ENCODE measurements around the gene FCRLA.
"Not testable (repeated sequence)": the region's sequence is repeated elsewhere in the genome, so short reads cannot be mapped to it uniquely, and the experiment has no call there.

The FCRLA gene, protein sequence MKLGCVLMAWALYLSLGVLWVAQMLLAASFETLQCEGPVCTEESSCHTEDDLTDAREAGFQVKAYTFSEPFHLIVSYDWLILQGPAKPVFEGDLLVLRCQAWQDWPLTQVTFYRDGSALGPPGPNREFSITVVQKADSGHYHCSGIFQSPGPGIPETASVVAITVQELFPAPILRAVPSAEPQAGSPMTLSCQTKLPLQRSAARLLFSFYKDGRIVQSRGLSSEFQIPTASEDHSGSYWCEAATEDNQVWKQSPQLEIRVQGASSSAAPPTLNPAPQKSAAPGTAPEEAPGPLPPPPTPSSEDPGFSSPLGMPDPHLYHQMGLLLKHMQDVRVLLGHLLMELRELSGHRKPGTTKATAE

DNA sequence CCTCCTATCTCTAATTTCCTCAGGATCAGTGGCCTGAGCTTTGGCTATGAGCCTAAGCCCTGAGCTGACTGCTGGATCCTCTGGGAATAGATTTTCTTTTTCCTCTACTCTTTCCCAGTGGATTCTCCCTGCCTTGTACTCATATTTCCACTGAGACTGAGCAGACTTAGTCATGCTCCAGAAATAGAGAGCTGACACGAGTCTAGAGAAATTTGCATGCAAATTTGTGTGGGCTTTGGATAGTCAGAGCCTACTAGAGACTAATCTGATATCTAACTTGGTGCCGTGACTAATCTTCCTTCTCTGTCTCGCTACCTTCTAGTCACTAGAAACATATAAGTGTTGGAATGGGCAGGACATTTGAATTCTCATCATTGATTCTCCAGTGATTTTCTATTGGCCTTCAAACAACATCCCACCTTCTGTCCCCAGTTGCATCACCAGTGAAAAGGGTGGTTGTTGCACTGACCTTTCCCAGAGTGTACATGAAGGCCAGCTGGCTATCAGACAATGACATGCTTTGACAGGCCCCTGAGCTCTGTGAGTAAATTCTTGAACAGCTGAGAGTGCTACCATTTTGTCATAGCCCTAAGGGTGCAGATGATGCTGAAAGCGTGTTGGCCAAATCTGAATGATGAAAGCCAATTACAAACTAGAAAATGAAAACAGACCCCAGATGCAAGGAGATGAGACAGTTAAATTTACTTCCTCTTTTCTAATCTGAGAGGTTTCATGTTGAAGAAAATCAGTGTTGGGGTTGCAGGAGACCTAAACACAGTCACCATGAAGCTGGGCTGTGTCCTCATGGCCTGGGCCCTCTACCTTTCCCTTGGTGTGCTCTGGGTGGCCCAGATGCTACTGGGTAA is at the start of gene FCRLA:
Gene FCRLA (plus strand): TSS at position 748 of the 866 bp plus-strand sequence. CDS start 36 bp downstream, at position 784.
- no peak for DNase-seq

DNA sequence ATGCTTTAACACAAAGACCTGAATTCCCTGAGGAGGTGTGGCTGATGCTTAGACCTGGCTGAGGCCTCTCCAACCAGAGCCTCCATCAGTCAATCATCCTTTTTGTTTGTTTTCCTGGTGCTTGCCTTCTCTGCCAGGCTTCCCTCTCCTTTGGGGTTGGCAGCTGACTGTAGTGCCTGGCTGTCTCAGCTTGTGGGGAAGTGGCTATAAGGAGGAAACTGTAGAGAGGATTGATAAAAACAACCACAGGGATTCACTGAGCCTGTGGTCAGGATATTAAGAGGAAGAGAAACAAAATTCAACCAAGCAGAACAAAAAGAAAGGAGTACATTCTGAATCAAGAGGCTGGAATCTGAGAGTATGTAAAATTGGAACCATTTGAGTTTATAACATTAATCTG is 48.5 kb upstream of the FCRLA start:
- not testable (repeated sequence) for DNase-seq

DNA sequence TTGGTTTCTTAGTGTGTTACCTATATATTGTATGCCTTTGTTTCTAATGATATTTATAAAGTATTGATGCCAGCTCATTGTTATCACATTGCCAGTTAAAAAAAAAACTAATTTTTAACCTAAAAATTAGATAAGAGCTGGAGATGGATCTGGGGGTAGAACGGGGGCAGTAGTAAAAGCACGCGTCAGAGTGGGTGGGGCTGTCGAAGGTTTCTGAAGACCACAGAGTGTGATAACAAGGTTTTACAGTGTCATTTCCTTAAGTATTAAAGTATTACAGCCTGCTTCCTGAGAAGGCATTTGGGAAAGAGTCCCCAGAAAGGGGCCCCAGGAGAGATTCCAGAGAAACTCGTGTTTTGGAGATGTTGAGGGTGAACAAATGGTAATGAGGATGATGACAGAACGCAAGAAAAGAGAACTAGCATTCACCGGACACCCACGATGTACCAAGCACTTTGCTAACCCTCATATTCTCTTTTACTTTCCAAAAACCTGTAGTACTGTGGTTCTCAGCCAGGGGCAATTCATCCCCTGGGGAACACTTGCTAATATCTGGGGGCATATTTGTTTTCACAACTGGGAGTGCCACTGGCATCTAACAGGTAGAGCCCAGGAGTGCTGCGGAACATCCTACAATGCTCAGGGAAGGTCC is 45.2 kb upstream of the FCRLA start:
- not testable (repeated sequence) for DNase-seq

DNA sequence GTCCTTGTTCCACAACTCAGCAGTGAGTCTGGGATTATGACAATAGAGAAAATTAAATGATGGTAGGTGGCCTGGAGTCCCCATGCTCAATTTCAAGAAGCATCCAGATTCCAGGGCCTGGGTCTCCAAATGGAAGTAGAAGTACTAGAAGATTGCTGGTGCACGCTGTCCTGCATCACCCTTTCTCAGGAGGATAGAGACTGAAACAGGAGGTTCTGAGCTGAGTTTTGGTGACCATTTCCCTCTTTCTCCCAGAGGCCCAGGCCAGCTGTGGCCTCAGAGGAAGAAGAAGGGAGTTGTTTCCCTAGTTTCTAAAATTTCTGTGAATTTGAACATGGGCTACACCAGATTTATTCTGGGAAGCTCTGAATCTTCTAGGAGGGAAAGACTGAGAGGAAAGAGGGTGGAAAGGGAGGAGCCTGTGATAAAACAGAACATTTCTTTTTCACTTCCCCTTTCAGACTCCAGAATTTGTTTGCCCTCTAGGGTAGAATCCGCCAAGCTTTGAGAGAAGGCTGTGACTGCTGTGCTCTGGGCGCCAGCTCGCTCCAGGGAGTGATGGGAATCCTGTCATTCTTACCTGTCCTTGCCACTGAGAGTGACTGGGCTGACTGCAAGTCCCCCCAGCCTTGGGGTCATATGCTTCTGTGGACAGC is 44.2 kb upstream of the FCRLA start, which contains the start of gene FCGR2B:
Gene FCGR2B (plus strand): TSS at position 460 of the 656 bp plus-strand sequence. CDS start 99 bp downstream, at position 559.
- not testable (repeated sequence) for DNase-seq

DNA sequence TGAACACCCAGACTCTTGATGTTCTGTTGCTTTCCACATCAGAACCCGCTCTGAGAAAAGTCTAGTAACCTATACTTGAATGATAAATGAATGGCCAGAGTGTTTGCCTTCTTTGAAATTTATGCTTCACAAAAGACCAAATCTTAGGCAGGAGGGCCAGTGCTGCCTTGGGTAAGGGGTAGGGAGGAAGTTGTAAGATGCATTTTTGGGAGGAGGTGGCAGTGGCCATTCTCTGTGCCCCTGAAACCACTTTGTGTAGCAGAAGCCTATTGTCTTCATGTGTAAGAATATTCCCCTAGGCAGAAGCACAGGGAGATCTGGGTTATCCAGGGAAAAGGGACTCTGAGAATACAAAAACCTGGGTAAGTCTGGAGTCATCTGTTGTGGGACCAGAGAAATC is 43.5 kb upstream of the FCRLA start:
- DNase-seq = not testable (repeated sequence)

DNA sequence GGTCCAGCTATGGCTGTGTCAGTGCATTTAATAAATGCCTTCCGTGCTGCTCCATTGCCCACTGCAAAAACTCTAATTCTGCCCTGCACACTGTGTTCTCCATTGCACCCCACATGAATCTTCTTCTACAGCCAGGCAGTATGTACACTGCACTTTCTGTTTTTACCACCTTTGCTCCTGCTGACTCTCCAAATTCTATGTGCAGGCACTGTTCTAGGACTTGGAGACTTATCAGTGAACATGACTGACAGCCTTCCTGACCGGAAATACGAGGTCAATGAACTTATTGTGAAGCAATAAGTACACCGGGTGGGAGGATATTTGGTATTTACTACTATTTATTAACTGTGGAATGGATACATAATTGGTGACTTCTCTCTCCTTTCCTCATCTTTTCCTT is 42.3 kb upstream of the FCRLA start:
- not testable (repeated sequence) for DNase-seq

DNA sequence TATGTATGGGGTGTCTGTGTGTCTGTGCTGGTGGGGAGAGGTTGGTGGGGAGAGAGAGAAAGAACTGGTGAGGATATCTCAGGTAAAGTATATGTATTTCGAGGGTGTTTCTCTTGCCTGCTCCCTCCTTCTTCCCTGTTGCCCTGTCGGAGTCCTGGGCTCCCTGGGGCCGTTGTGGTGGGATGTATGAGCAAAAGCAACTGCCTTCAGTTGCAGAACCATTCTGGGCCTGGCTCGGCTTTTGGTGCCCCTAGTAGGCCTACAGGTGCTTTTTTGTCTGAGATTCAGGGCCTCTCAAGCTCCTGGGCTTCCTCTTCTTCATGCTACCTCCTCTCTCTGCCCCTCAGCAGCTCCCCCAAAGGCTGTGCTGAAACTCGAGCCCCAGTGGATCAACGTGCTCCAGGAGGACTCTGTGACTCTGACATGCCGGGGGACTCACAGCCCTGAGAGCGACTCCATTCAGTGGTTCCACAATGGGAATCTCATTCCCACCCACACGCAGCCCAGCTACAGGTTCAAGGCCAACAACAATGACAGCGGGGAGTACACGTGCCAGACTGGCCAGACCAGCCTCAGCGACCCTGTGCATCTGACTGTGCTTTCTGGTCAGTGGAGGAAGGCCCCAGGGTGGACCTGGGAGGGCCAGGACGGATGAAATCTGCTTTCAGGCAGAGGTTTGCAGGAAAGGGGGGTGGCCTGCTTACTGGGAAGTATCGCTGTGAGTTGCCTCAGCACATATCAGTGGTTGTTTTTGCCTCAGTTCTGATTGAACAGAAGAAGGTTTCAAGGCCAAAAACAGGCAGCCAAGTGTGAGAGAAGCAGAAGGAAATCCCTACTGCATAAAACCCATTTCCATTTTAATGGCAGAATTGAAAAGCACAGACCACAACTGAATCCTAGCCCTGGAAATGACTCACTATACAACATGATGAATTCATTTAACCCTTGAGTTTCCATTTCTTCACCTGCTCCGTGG is 35.7 kb upstream of the FCRLA start:
- not testable (repeated sequence) for DNase-seq

DNA sequence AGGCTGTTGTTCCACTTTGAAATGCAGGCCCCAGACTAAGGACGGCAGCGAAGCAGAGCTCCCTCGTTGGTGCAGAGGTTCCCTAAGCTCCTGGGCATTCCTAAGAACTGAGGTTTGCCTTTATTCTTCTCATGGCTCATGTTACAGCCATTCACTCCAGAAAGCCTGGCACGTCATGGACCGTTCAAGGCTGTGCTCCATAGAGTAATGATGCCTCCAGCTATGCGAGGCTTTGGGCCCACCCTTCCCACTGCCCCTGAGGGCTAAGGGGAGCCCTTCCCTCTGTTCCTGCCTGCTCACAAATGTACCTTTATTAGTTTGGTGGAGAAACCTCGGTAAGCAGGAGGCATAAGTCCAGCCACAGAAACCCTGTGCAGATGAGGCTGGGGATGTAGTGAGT is 33.6 kb upstream of the FCRLA start:
- DNase-seq = not testable (repeated sequence)

DNA sequence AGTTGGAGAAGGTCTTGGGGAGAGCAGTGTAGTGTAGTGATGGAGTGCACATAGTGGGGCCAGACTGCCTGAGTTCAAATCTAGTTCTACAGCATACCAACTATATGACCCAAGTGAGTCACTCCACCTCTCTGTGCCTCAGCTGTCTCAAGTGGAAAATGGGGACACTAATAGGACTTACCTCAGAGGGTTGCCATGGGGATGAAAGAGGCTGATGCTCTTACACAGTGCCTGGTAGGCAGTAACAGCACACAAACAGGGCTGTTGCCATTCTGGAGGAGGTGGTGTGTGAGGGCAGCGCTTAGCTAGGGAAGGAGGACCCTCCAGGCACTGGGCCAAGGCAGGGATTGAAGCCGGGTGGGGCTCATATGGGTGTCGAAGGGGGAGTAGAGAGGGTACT is 32.6 kb upstream of the FCRLA start:
- DNase-seq = not testable (repeated sequence)

DNA sequence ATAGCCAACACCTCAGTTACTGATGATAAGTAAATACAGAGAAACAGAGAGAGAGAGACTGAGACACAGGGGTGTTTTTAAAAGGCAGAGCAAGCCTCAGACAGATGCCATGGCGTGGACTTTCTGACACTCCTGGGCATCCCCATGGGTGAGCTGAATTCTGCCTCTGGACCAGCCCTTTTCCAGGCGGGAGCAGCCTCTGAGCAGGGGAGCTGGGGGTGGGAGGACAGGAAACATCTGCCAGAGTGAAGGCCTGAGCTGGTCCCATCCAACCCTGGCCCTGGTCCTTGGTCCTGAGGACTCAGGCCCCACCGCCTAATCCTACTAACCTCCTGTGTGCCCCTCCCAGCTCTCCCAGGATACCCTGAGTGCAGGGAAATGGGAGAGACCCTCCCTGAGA is 32.1 kb upstream of the FCRLA start:
- not testable (repeated sequence) for DNase-seq

DNA sequence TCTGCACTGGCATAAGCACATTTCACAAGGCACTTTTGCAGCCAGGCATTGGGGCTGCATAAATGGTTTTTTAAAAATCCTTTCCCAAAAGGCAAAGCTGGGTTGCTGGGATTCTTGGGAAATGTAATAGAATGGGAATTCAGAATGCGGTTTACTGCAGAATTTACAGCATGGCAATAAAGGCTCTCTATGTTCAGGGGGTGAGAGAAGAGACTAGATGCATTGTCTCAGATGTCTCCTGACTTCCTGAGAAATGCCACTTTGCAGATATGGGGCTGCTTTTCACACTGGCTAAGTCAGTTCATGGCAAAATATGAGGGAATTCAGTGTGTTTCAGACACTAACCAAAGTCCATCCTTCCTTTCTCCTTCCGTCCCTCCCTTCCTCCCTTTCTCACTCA is 30.6 kb upstream of the FCRLA start:
- DNase-seq = no peak

DNA sequence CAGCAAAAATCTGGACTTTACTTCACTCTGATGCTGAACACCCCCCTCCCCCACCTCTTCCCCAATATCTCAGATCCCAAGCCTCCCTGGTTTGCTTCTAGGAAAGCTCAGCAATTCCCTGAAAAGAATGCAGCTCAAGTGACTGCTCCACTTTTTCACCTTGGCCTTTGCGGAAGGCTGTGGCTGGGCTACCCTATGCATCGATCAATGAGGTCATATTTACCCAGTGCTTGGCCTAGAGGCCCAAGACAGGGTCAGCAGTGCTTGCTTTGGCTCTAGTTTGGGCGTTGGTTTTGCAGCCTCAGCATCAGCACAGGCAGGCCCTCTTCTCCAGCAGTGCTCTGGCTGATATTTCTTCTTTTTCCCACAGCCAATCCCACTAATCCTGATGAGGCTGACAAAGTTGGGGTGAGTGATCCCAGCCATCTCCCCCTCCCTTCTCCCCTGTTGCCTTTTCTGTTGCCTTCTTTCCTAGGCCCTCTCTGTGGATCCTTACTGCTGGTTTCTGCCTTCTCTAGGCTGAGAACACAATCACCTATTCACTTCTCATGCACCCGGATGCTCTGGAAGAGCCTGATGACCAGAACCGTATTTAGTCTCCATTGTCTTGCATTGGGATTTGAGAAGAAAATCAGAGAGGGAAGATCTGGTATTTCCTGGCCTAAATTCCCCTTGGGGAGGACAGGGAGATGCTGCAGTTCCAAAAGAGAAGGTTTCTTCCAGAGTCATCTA is 29.9 kb upstream of the FCRLA start:
- DNase-seq = no peak

DNA sequence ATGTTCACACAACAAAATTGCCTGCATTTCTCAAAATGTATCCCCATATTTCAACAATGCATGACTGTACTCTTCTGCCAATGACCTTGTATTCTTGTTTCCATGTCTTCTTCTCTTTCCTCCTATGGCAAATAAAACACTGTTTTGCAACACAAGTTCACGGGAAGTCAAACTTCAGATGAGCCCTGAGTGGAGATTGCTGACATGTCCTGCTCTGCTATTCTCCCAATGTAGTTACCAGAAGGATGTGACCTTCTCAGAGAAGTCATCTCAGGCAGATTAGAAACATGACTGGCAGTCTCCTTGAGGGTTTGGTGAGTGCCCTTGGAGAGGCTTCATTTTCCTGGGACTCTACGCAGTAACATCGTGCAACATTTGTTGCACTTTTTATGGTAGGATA is 28.5 kb upstream of the FCRLA start:
- no peak for DNase-seq

DNA sequence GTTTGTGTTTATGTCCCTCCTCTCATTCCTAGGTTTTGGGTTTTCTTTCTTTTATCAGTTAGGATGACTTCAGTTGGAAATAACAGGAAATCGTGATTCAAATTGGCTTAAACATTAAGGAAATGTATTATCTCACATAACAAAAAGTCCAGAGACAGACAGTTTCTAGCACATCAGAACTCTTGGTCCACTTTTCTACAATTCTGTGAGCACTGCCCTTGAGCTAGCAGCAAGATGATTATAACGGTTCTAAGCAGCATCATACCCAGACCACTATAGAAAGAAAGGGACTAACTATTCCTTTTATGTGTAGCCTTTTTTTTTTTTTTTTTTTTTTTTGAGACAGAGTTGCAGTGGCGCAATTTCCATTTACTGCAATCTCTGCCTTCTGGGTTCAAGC is 25.1 kb upstream of the FCRLA start:
- DNase-seq = no peak

DNA sequence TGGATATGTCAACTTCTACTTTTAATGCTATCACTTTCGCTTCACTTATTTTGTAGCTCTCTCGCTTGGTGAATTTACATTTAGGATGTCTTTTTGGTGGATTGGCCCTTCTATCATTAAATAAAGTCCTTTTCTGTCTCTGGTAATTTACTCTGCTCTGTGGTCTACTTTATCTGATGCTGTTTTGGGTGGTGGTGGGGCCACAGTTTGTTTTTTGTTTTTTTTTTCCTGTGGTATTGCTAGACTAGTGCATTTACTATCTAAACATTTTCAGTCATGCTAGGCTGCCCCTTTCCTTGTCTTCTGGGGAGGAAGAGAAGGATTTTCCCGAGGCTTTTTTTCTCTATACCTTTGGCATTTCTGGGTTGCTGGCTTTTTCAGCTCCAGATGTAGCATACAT is 18.1 kb upstream of the FCRLA start:
- no peak for DNase-seq

DNA sequence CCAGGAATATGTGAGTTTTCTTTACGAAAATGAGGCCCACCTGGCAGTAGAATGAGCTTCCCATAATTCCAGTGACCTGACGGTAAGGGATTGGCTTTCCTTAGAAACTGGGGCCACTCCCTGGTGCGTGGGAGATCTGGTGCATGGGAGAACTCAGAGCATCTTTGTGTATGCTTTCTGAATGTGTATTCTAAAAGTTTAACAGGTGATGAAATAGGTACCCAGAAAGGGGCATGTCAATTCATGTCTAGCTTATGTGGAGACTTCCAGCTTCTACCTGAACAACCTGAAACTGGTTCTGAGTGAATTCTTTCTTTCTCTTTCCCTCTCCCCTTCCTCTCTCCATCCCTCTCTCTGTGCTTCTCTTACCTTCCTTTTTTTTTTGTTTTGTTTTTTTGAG is 15.2 kb upstream of the FCRLA start:
- no peak for DNase-seq

DNA sequence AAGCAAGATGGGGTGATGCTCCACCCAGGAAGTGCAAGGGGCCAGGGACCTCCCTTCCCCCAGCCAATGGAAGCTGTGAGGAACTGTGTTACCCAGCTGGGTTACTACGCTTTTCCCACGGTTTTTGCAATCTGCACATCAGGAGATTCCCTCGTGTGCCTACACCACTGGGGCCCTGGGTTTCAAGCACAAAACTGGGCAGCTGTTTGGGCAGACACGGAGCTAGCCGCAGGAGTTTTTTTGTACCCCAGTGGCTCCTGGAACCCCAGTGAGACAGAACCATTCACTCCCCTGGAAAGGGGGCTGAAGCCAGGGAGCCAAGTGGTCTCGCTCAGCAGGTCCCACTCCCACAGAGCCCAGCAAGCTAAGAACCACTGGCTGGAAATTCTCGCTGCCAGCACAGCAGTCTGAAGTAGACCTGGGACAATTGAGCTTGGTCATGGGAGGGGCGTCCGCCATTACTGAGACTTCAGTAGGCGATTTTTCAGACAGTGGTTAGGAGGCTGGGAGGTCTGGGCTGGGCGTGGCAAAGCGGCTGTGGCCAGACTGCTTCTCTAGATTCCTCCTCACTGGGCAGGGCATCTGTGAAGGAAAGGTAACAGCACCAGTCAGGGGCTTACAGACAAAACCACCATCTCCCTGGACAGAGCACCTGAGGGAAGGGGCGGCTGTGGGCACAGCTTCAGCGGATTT is 13.9 kb upstream of the FCRLA start:
- DNase-seq = not testable (repeated sequence)

DNA sequence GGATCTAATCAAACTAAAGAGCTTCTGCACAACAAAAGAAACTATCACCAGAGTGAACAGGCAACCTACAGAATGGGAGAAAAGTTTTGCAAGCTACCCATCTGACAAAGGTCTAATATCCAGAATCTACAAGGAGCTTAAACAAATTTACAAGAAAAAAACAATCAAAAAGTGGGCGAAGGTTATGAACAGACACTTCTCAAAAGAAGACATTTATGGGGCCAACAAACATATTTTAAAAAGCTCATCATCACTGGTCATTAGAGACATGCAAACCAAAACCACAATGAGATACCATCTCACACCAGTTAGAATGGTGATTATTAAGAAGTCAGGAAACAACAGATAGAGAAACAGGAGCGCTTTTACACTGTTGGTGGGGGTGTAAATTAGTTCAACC is 8.7 kb upstream of the FCRLA start:
- not testable (repeated sequence) for DNase-seq

DNA sequence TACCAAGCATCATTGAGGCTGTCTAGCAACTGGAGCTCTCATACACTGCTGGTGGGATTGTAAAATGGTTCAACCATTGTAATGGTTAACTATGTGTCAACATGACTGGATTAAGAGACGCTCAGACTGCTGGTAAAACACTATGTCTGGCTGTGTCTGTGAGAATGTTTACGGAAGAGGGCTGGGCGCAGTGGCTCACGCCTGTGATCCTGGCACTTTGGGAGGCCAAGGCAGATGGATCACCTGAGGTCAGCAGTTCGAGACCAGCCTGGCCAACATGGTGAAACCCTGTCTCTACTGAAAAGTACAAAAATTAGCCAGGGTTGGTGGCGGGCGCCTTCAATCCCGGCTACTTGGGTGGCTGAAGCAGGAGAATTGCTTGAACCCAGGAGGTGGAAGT is 4.8 kb upstream of the FCRLA start:
- no peak for DNase-seq

DNA sequence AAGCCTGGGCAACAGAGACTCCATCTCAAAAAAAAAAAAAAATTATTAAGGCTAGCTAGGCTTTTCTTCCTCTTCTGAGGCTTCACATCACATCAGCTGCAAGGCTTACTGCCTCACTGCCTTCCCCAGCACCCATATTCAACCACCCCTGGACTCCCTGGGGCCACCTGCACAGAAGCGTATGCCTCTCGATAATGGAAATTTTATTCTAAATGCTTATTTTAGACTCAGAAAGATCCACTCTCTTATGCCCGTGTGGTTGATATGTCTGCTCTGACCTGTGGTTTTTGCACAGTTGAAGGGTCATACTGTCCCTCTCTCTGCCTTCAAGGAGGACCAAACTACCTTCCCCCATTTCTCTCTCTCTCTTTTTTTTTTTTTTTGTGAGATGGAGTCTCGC is 1.5 kb upstream of the FCRLA start:
- DNase-seq = no peak

All from stimulated activated naive CD4-positive, alpha-beta T cell (primary cell).